LNCAP (cell line): ENCODE data around the gene RASSF7.

Source experiments
- TF ChIP-seq, protein P1 (sequence below): fragments of 450-650 bp; IDR thresholded peaks from 2 replicates; pipeline ENCODE4 v1.5.1; 2017; ENCODE audit warnings: mild to moderate bottlenecking

Gene RASSF7

DNA sequence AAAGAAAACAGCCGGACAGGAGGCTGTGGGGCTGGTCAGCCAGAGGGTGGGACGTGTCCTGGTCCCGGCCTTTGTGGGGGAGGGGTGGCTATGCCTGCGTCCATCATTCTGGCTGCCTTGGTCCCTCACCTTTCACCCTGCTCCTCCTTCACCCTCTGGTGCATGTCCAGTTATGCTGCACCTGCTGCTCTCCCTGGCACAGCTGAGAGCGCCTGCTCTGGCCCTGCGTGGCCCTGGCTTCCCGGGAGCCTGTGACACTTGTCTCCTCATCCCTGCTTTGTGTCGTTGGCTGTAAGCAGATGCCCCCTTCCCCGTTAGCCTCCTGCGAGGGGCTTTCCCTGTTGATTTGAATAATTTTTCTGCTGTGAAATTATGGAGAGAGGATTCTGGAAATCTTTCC, 32.1 kb downstream of the RASSF7 start:
- TF ChIP-seq, protein P1, sequence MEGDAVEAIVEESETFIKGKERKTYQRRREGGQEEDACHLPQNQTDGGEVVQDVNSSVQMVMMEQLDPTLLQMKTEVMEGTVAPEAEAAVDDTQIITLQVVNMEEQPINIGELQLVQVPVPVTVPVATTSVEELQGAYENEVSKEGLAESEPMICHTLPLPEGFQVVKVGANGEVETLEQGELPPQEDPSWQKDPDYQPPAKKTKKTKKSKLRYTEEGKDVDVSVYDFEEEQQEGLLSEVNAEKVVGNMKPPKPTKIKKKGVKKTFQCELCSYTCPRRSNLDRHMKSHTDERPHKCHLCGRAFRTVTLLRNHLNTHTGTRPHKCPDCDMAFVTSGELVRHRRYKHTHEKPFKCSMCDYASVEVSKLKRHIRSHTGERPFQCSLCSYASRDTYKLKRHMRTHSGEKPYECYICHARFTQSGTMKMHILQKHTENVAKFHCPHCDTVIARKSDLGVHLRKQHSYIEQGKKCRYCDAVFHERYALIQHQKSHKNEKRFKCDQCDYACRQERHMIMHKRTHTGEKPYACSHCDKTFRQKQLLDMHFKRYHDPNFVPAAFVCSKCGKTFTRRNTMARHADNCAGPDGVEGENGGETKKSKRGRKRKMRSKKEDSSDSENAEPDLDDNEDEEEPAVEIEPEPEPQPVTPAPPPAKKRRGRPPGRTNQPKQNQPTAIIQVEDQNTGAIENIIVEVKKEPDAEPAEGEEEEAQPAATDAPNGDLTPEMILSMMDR, result no peak

DNA sequence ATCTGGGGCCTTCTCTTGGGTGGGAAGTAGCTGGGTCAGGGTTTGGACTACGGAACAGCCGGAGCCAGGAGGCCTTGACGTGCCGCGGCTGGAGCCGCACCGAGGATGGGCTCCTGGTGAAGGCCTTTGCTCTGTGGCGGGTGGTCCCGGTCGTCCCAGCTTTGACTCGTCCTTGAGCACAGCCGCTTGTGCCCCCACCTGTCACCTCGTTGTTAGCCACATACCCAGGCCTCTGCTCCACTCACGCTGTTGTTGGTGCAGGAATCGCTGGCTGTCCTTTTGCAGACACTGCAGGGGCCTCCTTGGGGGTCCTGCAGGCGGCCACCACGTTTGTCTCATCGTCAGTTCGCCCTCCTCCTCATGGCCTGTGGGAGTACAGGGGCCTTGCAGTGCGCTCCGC, 32.6 kb downstream of the RASSF7 start:
- TF ChIP-seq, protein P1, result no peak

DNA sequence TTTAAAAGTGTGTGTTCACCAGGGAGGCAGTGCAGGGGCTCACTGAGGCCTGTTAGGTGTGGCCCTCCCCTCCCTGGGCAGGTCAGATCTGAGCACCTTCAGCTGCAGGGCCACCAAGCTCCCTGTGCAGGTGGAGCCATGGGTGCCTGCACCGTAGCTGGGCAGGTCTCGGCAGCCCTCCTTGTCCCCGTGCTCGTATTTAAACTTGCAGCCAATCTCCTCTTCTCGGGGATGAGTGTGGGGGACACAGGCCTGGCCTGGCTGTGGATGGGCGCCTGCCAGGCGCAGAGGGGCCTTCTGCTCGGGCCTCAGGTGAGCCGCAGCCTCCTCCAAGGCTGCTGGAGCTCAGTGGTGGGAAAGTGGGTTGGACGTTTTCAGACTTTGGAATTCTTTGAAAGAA, 34.6 kb downstream of the RASSF7 start:
- TF ChIP-seq, protein P1, result no peak

DNA sequence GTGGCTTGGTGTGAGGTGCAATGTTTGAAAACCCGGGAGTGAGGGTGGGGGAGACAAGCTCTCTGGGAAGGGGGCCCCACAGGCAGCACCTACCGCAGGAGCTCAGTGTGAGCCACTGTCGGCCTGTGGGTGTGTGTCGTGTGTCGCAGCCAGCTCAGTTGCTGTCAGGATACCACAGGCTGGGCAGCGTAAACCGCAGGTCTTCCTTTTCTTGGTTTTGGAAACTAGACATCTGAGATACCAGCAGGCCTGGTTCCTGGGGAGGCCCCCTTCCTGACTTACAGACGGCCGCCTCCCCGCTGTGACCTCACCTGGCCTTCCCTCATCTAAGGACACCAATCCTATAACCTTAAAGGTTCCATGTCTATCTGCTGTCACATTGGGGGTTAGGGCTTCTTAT, 35.6 kb downstream of the RASSF7 start:
- TF ChIP-seq, protein P1, result no peak

DNA sequence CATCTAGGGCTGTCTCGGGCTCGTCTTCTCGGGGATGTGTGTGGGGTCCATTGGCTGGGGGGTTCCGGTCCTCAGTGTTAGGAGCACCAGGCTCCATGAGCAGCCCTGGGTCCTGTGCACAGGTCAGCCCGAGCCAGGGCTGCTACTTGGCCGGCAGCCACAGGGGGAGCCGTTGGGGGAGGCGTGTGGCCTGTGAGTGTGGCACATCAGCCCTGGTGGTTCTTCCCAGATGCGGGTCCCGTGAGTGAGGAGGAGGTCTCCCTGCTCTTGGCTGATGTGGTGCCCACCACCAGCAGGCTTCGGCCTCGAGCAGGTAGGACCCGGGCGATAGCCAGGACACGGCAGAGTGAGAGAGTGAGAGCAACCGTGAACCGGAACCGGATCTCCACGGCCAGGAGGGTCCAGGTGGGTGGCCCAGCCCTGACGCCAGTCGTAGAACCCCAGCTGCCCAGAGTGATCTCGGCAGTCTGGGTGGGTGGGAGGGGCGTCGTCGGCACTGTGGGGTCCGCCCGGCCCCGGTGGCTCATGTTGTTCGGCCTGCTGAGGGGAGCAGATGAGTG, 36.5 kb downstream of the RASSF7 start:
- TF ChIP-seq, protein P1, result no peak; the same call in 1 of the 2 replicates

DNA sequence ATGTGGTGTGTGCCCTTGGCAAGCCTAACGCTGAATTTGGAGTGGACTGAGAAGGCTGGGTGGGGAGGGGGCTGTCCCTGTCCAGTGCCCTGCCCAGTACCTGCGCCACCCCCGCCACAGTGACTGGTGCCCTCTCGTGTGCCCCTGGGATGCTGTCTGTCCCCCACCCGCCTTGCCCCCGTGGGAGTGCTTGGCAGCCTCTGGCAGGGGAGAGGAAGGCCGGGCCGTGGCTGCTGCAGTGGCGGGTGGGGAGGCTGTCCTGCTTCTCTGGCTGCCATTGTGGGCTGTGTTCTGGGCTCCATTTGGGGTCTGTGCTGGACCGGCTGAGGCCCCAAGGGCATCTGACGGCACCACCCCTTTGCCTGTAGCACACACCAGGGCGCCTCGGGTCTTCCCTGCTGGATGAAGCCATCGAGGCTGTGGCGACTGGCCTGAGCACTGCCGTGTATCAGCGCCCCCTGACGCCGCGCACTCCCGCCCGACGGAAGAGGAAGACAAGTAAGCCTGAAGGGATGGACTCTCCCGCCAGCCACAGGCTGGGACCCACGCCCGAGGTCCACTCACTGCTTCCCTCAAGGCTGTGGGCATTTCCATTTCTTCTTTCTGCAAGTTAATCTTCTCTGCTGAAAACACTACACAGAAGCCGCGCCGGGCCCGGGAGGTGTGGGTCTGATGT, 37.4 kb downstream of the RASSF7 start:
- TF ChIP-seq, protein P1, result no peak

DNA sequence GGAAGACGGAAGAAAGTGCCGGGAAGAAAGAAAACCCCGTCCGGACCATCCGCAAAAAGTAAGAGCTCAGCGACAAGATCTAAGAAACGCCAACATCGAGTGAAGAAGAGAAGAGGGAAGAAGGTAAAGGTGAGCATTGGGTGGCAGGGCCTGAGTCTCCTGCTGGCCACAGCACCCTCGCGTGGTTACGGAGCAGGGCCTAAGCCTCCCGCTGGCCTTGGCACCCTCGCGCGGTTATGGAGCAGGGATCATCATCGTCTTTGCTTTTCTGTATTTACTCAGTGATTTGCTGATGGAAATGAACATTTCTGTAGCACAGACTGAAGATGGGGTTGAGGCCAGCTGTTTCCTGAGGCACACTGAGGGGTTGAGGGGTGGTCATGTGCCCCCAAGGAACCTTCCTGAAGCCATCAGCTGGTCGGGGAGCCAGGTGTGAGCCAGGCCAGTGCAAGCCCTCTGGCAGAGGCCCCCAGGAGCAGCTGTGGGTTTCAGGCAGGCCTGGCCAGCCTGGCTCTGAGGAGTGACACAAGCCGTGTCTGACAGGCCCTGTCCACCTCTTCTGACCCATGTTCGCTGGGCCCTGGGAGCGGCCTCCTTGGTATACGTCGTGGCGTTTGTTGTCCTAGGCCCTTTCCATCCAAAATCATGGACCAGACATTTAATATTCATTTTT, 40.9 kb downstream of the RASSF7 start:
- TF ChIP-seq, protein P1, result no peak
